Liver (tissue), 9 donors: ENCODE data around the gene LILRB3. TPM values are rescaled to one million over a fixed set of nuclear protein-coding genes. Genes with fewer than 3 reads are reported as not detected.
"Not testable (repeated sequence)": the region's sequence is repeated elsewhere in the genome, so short reads cannot be mapped to it uniquely, and the experiment has no call there.

Experiments
- DNase-seq: peaks from one replicate; pipeline ENCODE4 v3.0.0-alpha.2; 2017; ENCODE audit warnings: low spot score
- H3K27ac ChIP-seq, 2 donors: one replicate each; pipeline ENCODE4 v1.7.0; 2013; ENCODE audit warnings: inconsistent platforms in 2 of 2, low read length in 2 of 2, control low read depth in 1 of 2, low read depth in 1 of 2, mild to moderate bottlenecking in 1 of 2
- H3K27me3 ChIP-seq, 4 donors: one replicate each; pipeline versions ENCODE4 v1.6.1 to v1.7.0; 2013; ENCODE audit warnings: low read length in 3 of 4, inconsistent platforms in 1 of 4, mild to moderate bottlenecking in 1 of 4, moderate library complexity in 1 of 4; ENCODE audit not compliant: control insufficient read depth in 4 of 4, insufficient read depth in 4 of 4
- H3K36me3 ChIP-seq, 4 donors: one replicate each; pipeline versions ENCODE4 v1.6.1 to v1.7.0; 2013; ENCODE audit warnings: low read length in 3 of 4, mild to moderate bottlenecking in 3 of 4, low read depth in 1 of 4, moderate library complexity in 1 of 4; ENCODE audit not compliant: control insufficient read depth in 4 of 4, insufficient read depth in 3 of 4
- H3K4me1 ChIP-seq, 4 donors: one replicate each; pipeline versions ENCODE4 v1.6.1 to v1.7.0; 2013; ENCODE audit warnings: low read length in 3 of 4, mild to moderate bottlenecking in 3 of 4, moderate library complexity in 1 of 4; ENCODE audit not compliant: control insufficient read depth in 4 of 4, insufficient read depth in 4 of 4
- H3K4me3 ChIP-seq, 3 donors: one replicate each; pipeline versions ENCODE4 v1.6.1 to v1.7.0; 2013; ENCODE audit warnings: low read length in 3 of 3, control low read depth in 1 of 3, low read depth in 1 of 3, mild to moderate bottlenecking in 1 of 3
- H3K9ac ChIP-seq, 2 donors: one replicate each; pipeline ENCODE4 v1.7.0; 2013; ENCODE audit warnings: low read length in 2 of 2, mild to moderate bottlenecking in 2 of 2, moderate library complexity in 2 of 2, control low read depth in 1 of 2, low read depth in 1 of 2
- H3K9me3 ChIP-seq, 4 donors: one replicate each; pipeline versions ENCODE4 v1.6.1 to v1.7.0; 2013; ENCODE audit warnings: low read length in 3 of 4; ENCODE audit not compliant: control insufficient read depth in 4 of 4
- EGR1 ChIP-seq, 2 donors: IDR thresholded peaks; 2 replicates each; pipeline ENCODE4 v1.6.1; 2016 to 2018; ENCODE audit warnings: antibody characterized with exemption in 2 of 2, low read depth in 2 of 2
- FOXA1 ChIP-seq: IDR thresholded peaks from 2 replicates; pipeline ENCODE4 v1.6.1; 2016; ENCODE audit warnings: antibody characterized with exemption
- FOXA2 ChIP-seq: IDR thresholded peaks from 2 replicates; pipeline ENCODE4 v1.6.1; 2016; ENCODE audit warnings: antibody characterized with exemption
- GABPA ChIP-seq, 2 donors: IDR thresholded peaks in 1 of 2; conservative IDR thresholded peaks in 1 of 2; 2 replicates each; pipeline ENCODE4 v1.6.1; 2016; ENCODE audit warnings: antibody characterized with exemption in 2 of 2, mild to moderate bottlenecking in 1 of 2, moderate library complexity in 1 of 2
- HNF4A ChIP-seq, 2 donors: conservative IDR thresholded peaks; 2 replicates each; pipeline ENCODE4 v1.6.1; 2016; ENCODE audit warnings: antibody characterized with exemption in 2 of 2, mild to moderate bottlenecking in 2 of 2
- JUND ChIP-seq, 2 donors: IDR thresholded peaks; 2 replicates each; pipeline ENCODE4 v1.6.1; 2016; ENCODE audit warnings: antibody characterized with exemption in 2 of 2
- NR2F2 ChIP-seq: IDR thresholded peaks from 2 replicates; pipeline ENCODE4 v1.6.1; 2016; ENCODE audit warnings: antibody characterized with exemption
- RAD21 ChIP-seq, 2 donors: IDR thresholded peaks; 2 replicates each; pipeline ENCODE4 v1.6.1; 2016; ENCODE audit warnings: antibody characterized with exemption in 2 of 2, mild to moderate bottlenecking in 2 of 2
- RXRA ChIP-seq, 2 donors: IDR thresholded peaks; 2 replicates each; pipeline ENCODE4 v1.6.1; 2017 to 2018; ENCODE audit warnings: antibody characterized with exemption in 2 of 2, mild to moderate bottlenecking in 1 of 2
- SP1 ChIP-seq: IDR thresholded peaks from 2 replicates; pipeline ENCODE4 v1.6.1; 2018; ENCODE audit warnings: antibody characterized with exemption, mild to moderate bottlenecking
- TAF1 ChIP-seq: conservative IDR thresholded peaks from 2 replicates; pipeline ENCODE4 v1.6.1; 2016; ENCODE audit warnings: antibody characterized with exemption, mild to moderate bottlenecking
- YY1 ChIP-seq: IDR thresholded peaks from 2 replicates; pipeline ENCODE4 v1.6.1; 2016; ENCODE audit warnings: antibody characterized with exemption, mild to moderate bottlenecking
- WGBS: extraction: QIAGEN DNeasy Blood & Tissue Kit; methylation state at CpG from one replicate; pipeline ENCODE4 v1.1.7; 2013; 5-methylcytosine and 5-hydroxymethylcytosine counted together
- polyA plus RNA-seq, 2 donors: library from polyadenylated mRNA; stranded (reverse) in 1 of 2; unstranded in 1 of 2; fragments of 200-250 nt in 1 of 2; fragments of >200 nt in 1 of 2; fragmentation: Nextera tagmentation in 1 of 2; extraction: Ambion mirVana in 1 of 2; gene quantifications; one replicate each; pipeline versions ENCODE4 v1.2.1 to v1.2.3, GENCODE V29; 2013 to 2015
- total RNA-seq, 2 donors: library from RNA; depleted of rRNA; stranded (reverse); fragments of >200 nt; gene quantifications; one replicate each; pipeline ENCODE4 v1.2.3, GENCODE V29; 2014
- TF ChIP-seq, protein P1 (sequence below): fragments of 150-350 bp; IDR thresholded peaks from 2 replicates; pipeline ENCODE4 v1.5.1; 2017; ENCODE audit warnings: improper control_type of control experiment, low read depth, low read length; ENCODE audit not compliant: missing input control
- TF ChIP-seq, protein P2 (sequence below): IDR thresholded peaks from 2 replicates; pipeline ENCODE4 v1.6.1; 2016; ENCODE audit warnings: antibody characterized with exemption
- TF ChIP-seq, protein P3 (sequence below): IDR thresholded peaks from 2 replicates; pipeline ENCODE4 v1.6.1; 2016; ENCODE audit warnings: antibody characterized with exemption, mild to moderate bottlenecking
- donor health status: healthy.
- donor health status: healthy.
- donor health status: healthy.
- donor health status: healthy.
- donor health status: healthy.

LILRB3 gene
- total RNA-seq (10 to 100 TPM in 1 of 2 donors, 1 to 10 TPM in 1; 2.5 to 10.5 TPM), polyA plus RNA-seq (1 to 10 TPM; 2.2 to 4.2 TPM)

DNA sequence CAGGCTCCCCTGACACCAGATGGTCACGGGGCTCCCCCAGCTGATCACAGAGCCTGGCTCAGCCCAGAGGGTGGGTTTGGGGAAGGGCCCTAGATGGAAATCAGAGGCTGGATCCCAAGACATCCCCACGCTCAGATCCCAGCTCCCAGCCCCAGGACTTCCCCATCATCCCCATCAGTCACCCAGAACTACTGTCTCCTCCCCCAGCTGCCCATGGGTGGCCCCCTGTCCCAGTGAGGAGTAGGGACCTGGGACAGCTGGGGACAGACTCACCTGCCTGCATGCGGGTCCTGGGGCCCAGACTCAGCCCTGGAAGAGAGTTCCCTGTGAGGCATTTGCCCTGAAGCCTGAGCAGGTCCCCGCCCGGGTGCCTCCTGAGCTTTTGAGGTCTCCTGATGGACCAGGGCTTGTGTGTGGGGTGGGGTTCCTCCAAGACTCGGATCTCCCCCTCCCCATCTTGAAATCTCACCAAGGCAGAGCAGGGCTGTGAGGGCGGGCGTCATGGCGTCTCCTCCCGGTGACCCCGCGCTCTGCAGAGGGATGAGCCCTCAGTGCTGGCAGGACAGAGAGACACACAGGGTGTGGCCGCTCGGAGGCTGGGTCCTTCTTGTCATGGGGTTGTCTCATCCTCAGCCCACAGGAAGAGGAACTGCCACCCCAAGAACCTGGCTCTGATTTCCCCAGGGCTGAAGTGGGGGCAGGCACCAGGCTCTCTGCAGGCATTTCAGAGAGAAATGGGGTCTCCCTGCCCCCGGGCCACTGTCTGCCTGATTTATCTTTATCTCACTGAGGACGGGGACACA is at the start of gene LILRB3:
LILRB3 (minus strand) TSS at position 534 of the 803 bp plus-strand sequence; CDS start at position 503, 31 bp downstream.
- H3K27me3 ChIP-seq, H3K9me3 ChIP-seq, H3K9ac ChIP-seq, H3K27ac ChIP-seq, DNase-seq, H3K4me1 ChIP-seq, H3K36me3 ChIP-seq, H3K4me3 ChIP-seq: not testable (repeated sequence)
- 62% methylated on average over 16 of the region's 16 CpGs for WGBS

DNA sequence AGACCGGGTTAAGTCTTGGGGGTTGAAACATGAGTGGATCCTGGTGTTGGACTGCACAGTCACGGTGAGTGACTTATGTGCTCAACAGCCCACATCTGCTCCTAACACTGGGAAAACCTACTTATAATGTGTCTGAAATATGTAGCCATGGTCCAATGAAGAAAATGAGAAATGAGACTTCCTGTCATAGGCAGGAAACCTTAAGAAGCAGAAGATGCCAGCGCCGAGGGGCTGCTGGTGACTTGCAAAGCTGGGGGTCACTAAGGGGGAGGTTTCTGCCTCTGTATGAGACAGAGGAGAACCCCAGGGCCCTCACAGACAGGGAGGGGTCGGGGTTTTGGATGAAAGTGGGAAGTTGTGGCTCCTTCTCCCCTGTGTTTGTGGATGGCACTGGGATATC is 49.4 kb upstream of the LILRB3 start:
- not testable (repeated sequence) for H3K9me3 ChIP-seq
- 53% methylated on average over 5 of the region's 5 CpGs for WGBS

DNA sequence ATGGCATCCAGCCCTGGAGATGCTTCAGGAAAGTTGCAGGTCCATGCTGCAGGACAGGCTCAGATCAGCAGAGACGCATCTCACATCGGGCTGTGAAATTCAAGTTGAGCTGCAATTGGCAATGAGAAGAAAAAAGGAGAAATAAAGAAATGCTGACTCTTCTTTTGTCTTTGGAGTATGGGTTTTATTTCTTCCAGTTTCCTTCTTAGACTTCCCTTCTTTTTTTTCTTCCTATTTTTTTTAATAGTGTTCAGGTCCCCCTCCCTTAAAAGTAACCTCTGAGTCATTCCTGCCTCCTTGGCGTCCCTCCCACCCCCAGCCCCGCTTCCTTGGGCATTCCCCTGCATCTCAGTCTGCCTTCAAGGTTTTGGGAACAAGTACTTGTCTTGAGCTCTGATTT is 48.8 kb upstream of the LILRB3 start:
- H3K4me1 ChIP-seq, H3K4me3 ChIP-seq, H3K27me3 ChIP-seq, H3K9me3 ChIP-seq, DNase-seq, H3K9ac ChIP-seq, H3K36me3 ChIP-seq: not testable (repeated sequence)
- peak overlapping the region; percentile 18 to 41 for H3K27ac ChIP-seq
- WGBS: 54% methylated on average over 4 of the region's 4 CpGs

More for the DNA sequence above, 49.4 kb upstream of the LILRB3 start:
- not testable (repeated sequence) for H3K27me3 ChIP-seq, H3K36me3 ChIP-seq, DNase-seq, H3K9ac ChIP-seq, H3K4me3 ChIP-seq, H3K4me1 ChIP-seq
- H3K27ac ChIP-seq: peak overlapping the region in 1 of 2 donors; percentile 7

DNA sequence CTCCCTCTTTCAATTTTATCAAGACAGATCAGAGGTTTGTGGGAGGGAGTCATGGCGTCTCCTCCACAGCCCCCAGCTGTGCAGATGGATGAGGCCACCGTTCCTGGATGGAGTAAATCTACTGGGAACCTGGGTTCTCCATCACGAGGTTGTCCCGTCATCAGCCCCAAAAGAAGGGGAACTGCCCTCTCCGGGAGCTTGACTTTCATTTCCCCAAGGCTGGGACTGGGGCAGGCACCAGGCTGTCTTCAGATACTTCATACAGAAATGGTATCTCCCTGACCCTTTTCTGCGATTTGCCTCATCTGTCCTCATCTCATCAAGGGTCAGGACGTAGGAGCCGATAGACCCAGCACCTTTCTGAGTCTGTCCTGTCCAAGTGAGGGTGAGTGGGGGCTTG is 48.3 kb upstream of the LILRB3 start:
- 63% methylated on average over 8 of the region's 8 CpGs for WGBS
- DNase-seq: no peak
- H3K27ac ChIP-seq: peak overlapping the region; percentile 18 to 41
- H3K4me1 ChIP-seq: no peaks in the 10 kb centered on the region
- no peaks in the 10 kb centered on the region for H3K9me3 ChIP-seq
- no peaks in the 10 kb centered on the region for H3K27me3 ChIP-seq
- no peak overlapping the region for H3K4me3 ChIP-seq
- no peaks in the 10 kb centered on the region for H3K36me3 ChIP-seq
- TF ChIP-seq EGR1 (IDR thresholded peaks at IDR 0.05; ENCODE audit: low read depth in 2 of 2): no peak
- TF ChIP-seq, protein P1, sequence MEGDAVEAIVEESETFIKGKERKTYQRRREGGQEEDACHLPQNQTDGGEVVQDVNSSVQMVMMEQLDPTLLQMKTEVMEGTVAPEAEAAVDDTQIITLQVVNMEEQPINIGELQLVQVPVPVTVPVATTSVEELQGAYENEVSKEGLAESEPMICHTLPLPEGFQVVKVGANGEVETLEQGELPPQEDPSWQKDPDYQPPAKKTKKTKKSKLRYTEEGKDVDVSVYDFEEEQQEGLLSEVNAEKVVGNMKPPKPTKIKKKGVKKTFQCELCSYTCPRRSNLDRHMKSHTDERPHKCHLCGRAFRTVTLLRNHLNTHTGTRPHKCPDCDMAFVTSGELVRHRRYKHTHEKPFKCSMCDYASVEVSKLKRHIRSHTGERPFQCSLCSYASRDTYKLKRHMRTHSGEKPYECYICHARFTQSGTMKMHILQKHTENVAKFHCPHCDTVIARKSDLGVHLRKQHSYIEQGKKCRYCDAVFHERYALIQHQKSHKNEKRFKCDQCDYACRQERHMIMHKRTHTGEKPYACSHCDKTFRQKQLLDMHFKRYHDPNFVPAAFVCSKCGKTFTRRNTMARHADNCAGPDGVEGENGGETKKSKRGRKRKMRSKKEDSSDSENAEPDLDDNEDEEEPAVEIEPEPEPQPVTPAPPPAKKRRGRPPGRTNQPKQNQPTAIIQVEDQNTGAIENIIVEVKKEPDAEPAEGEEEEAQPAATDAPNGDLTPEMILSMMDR: no peak
- TF ChIP-seq RXRA (IDR thresholded peaks at IDR 0.05): no peak
- no peak for TF ChIP-seq GABPA (IDR thresholded peaks at IDR 0.05 in 1 of 2, conservative IDR thresholded peaks at IDR 0.05 in 1 of 2)
- TF ChIP-seq, protein P2, sequence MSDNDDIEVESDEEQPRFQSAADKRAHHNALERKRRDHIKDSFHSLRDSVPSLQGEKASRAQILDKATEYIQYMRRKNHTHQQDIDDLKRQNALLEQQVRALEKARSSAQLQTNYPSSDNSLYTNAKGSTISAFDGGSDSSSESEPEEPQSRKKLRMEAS: no peak
- no peak for TF ChIP-seq TAF1
- TF ChIP-seq RAD21 (IDR thresholded peaks at IDR 0.05): no peak
- TF ChIP-seq, protein P3, sequence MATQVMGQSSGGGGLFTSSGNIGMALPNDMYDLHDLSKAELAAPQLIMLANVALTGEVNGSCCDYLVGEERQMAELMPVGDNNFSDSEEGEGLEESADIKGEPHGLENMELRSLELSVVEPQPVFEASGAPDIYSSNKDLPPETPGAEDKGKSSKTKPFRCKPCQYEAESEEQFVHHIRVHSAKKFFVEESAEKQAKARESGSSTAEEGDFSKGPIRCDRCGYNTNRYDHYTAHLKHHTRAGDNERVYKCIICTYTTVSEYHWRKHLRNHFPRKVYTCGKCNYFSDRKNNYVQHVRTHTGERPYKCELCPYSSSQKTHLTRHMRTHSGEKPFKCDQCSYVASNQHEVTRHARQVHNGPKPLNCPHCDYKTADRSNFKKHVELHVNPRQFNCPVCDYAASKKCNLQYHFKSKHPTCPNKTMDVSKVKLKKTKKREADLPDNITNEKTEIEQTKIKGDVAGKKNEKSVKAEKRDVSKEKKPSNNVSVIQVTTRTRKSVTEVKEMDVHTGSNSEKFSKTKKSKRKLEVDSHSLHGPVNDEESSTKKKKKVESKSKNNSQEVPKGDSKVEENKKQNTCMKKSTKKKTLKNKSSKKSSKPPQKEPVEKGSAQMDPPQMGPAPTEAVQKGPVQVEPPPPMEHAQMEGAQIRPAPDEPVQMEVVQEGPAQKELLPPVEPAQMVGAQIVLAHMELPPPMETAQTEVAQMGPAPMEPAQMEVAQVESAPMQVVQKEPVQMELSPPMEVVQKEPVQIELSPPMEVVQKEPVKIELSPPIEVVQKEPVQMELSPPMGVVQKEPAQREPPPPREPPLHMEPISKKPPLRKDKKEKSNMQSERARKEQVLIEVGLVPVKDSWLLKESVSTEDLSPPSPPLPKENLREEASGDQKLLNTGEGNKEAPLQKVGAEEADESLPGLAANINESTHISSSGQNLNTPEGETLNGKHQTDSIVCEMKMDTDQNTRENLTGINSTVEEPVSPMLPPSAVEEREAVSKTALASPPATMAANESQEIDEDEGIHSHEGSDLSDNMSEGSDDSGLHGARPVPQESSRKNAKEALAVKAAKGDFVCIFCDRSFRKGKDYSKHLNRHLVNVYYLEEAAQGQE: no peak
- no peak for TF ChIP-seq YY1
- TF ChIP-seq JUND (IDR thresholded peaks at IDR 0.05): no peak
- no peak for TF ChIP-seq FOXA2
- no peak for TF ChIP-seq NR2F2
- TF ChIP-seq FOXA1: no peak
- no peak for TF ChIP-seq SP1
- TF ChIP-seq HNF4A (conservative IDR thresholded peaks at IDR 0.05): no peak
- H3K9ac ChIP-seq: no peak overlapping the region
